Measurements from ENCODE around the gene IL17A. TPM values are rescaled to one million over a fixed set of nuclear protein-coding genes. Genes with fewer than 3 reads are reported as not detected.

IL17A gene
- total RNA-seq, 2 donors from 2014 or later: not detected

DNA sequence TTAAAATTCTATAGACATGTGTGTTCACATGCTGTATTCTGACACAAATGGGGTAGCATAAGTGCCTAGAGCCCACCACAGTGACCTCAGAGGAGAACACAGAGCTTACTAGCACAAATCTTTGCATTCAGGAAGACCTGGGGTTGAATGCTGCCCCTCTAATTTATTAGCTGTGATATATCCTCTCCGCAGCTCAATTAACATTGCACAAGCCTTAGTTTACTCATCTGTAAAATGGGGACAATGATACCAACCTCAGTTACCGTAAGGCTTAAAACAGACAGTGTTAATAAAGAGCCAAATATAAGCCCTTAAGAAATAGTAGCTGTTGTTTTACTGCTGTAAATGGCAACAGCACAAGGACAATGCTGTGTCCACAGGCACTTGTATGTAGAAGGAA, 36.2 kb upstream of the IL17A start:
- Histone ChIP-seq H3K4me1 (ENCODE audit: control insufficient read depth in 1 of 2, low read depth in 2 of 2) (no peaks in the 10 kb centered on the region), H3K4me3 (no peak overlapping the region), H3K36me3 (no peaks in the 10 kb centered on the region), H3K27me3 (replicated peaks; ENCODE audit: insufficient read depth) (no peaks in the 10 kb centered on the region), H3K9me3 (no peaks in the 10 kb centered on the region), H3K27ac (no peak overlapping the region)
- no peak for ATAC-seq (ENCODE audit: insufficient number of reproducible peaks, low FRiP score, low read depth)
- TF ChIP-seq, protein P1, sequence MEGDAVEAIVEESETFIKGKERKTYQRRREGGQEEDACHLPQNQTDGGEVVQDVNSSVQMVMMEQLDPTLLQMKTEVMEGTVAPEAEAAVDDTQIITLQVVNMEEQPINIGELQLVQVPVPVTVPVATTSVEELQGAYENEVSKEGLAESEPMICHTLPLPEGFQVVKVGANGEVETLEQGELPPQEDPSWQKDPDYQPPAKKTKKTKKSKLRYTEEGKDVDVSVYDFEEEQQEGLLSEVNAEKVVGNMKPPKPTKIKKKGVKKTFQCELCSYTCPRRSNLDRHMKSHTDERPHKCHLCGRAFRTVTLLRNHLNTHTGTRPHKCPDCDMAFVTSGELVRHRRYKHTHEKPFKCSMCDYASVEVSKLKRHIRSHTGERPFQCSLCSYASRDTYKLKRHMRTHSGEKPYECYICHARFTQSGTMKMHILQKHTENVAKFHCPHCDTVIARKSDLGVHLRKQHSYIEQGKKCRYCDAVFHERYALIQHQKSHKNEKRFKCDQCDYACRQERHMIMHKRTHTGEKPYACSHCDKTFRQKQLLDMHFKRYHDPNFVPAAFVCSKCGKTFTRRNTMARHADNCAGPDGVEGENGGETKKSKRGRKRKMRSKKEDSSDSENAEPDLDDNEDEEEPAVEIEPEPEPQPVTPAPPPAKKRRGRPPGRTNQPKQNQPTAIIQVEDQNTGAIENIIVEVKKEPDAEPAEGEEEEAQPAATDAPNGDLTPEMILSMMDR (IDR thresholded peaks at IDR 0.05): no peak
- DNase-seq (ENCODE audit: low spot score): no peak

DNA sequence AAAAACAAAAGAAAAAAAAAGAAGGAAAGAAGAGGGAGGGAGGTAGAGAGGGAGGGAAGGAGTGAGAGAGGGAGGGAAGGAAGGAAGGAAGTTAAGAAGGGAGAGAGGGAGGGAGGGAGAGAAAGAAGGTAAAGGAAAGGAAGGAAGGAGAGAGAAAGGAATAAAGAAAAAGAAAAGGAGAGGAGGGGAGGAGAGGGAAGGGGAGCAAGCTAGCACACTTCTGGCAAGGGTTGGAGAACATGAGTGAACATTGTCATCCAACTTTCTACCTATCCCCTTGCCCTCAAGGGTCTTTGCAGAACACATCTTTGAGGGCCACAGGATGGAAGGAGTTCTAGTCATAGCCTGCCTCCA, 34.1 kb upstream of the IL17A start:
- no peak overlapping the region for H3K27ac ChIP-seq
- ATAC-seq (ENCODE audit: insufficient number of reproducible peaks, low FRiP score, low read depth): no peak
- H3K4me3 ChIP-seq: no peak overlapping the region
- no peaks in the 10 kb centered on the region for H3K36me3 ChIP-seq
- no peak for DNase-seq (ENCODE audit: low spot score)
- no peaks in the 10 kb centered on the region for H3K9me3 ChIP-seq
- no peaks in the 10 kb centered on the region for H3K4me1 ChIP-seq (ENCODE audit: control insufficient read depth in 1 of 2, low read depth in 2 of 2)
- no peaks in the 10 kb centered on the region for H3K27me3 ChIP-seq (replicated peaks; ENCODE audit: insufficient read depth)
- TF ChIP-seq, protein P1 (IDR thresholded peaks at IDR 0.05): no peak

GRCh38 chr6:52152711-52153160, 33.4 kb upstream of the IL17A start:
- no peaks in the 10 kb centered on the region for H3K4me1 ChIP-seq (ENCODE audit: control insufficient read depth in 1 of 2, low read depth in 2 of 2)
- DNase-seq (ENCODE audit: low spot score) (no peak), ATAC-seq (ENCODE audit: insufficient number of reproducible peaks, low FRiP score, low read depth) (no peak)
- H3K36me3 ChIP-seq: no peaks in the 10 kb centered on the region
- H3K27ac ChIP-seq: no peak overlapping the region
- TF ChIP-seq, protein P1 (IDR thresholded peaks at IDR 0.05): no peak
- no peaks in the 10 kb centered on the region for H3K9me3 ChIP-seq
- H3K4me3 ChIP-seq: no peak overlapping the region
- H3K27me3 ChIP-seq (replicated peaks; ENCODE audit: insufficient read depth): no peaks in the 10 kb centered on the region

GRCh38 chr6:52154381-52154780, 31.8 kb upstream of the IL17A start:
- Histone ChIP-seq H3K36me3 (no peaks in the 10 kb centered on the region), H3K27ac (no peak overlapping the region), H3K27me3 (replicated peaks; ENCODE audit: insufficient read depth) (no peaks in the 10 kb centered on the region), H3K9me3 (no peaks in the 10 kb centered on the region), H3K4me3 (no peak overlapping the region), H3K4me1 (ENCODE audit: control insufficient read depth in 1 of 2, low read depth in 2 of 2) (no peaks in the 10 kb centered on the region)
- TF ChIP-seq, protein P1 (IDR thresholded peaks at IDR 0.05): no peak
- ATAC-seq (ENCODE audit: insufficient number of reproducible peaks, low FRiP score, low read depth) (no peak), DNase-seq (ENCODE audit: low spot score) (no peak)

GRCh38 chr6:52155791-52156576, 30.2 kb upstream of the IL17A start:
- Histone ChIP-seq H3K9me3 (no peaks in the 10 kb centered on the region), H3K36me3 (no peaks in the 10 kb centered on the region), H3K27ac (no peak overlapping the region), H3K27me3 (replicated peaks; ENCODE audit: insufficient read depth) (no peaks in the 10 kb centered on the region), H3K4me3 (no peak overlapping the region), H3K4me1 (ENCODE audit: control insufficient read depth in 1 of 2, low read depth in 2 of 2) (no peaks in the 10 kb centered on the region)
- no peak for DNase-seq (ENCODE audit: low spot score)
- TF ChIP-seq, protein P1 (IDR thresholded peaks at IDR 0.05): no peak
- ATAC-seq (ENCODE audit: insufficient number of reproducible peaks, low FRiP score, low read depth): no peak

Data from thoracic aorta (tissue), 2 donors.